ENCODE measurements around the gene CENPB. TPM values are rescaled to one million over a fixed set of nuclear protein-coding genes. Genes with fewer than 3 reads are reported as not detected.
A peak's percentile ranks its signal among the peaks of the same experiment; 100 is the strongest.

The CENPB gene
- total RNA-seq, 1 experiment from 2014 or later: 205 TPM

GRCh38 chr20:3767427-3768341 is 18.9 kb downstream of the CENPB start, which contains the start of gene ADISSP:
Gene ADISSP (minus strand): TSS chr20:3767753. CDS start chr20:3760100, 7,653 bp downstream.
- DNase-seq (ENCODE audit: low spot score): peak; percentile 97

- no peak for DNase-seq (ENCODE audit: low spot score)
These were observed 19.5 kb downstream of the CENPB start for GRCh38 chr20:3767110-3767426.

GRCh38 chr20:3766422-3767109 is 20.0 kb downstream of the CENPB start:
- no peak for DNase-seq (ENCODE audit: low spot score)

GRCh38 chr20:3765171-3765882 is 21.2 kb downstream of the CENPB start:
- DNase-seq (ENCODE audit: low spot score): no peak

- no peak for DNase-seq (ENCODE audit: low spot score)
These were observed 21.9 kb downstream of the CENPB start for GRCh38 chr20:3764659-3765058.

GRCh38 chr20:3763671-3764601 is 22.6 kb downstream of the CENPB start:
- DNase-seq (ENCODE audit: low spot score): no peak

- no peak for DNase-seq (ENCODE audit: low spot score)
These were observed 25.7 kb downstream of the CENPB start for GRCh38 chr20:3760655-3761348.

- DNase-seq (ENCODE audit: low spot score): no peak
These were observed 26.7 kb downstream of the CENPB start for GRCh38 chr20:3759884-3760283.

GRCh38 chr20:3759316-3759823 is 27.2 kb downstream of the CENPB start:
- DNase-seq (ENCODE audit: low spot score): no peak

GRCh38 chr20:3758566-3758965 is 28.0 kb downstream of the CENPB start:
- no peak for DNase-seq (ENCODE audit: low spot score)

- no peak for DNase-seq (ENCODE audit: low spot score)
These were observed 29.3 kb downstream of the CENPB start for GRCh38 chr20:3757268-3757667.

- DNase-seq (ENCODE audit: low spot score): no peak
These were observed 30.6 kb downstream of the CENPB start for GRCh38 chr20:3755814-3756480.

- DNase-seq (ENCODE audit: low spot score): no peak
These were observed 31.3 kb downstream of the CENPB start for GRCh38 chr20:3755269-3755668.

GRCh38 chr20:3754276-3754630 is 32.3 kb downstream of the CENPB start:
- DNase-seq (ENCODE audit: low spot score): no peak

- no peak for DNase-seq (ENCODE audit: low spot score)
These were observed 32.9 kb downstream of the CENPB start for GRCh38 chr20:3753501-3754275.

GRCh38 chr20:3753098-3753497 is 33.4 kb downstream of the CENPB start:
- DNase-seq (ENCODE audit: low spot score): peak; percentile 74

GRCh38 chr20:3752386-3752759 is 34.2 kb downstream of the CENPB start:
- DNase-seq (ENCODE audit: low spot score): no peak

- peak; percentile 33 for DNase-seq (ENCODE audit: low spot score)
These were observed 34.7 kb downstream of the CENPB start for GRCh38 chr20:3751675-3752385.
